Germinal center (tissue), 1 donor: Measurements from ENCODE around the gene ELOB.
A peak's percentile ranks its signal among the peaks of the same experiment; 100 is the strongest.

ENCODE experiments used
- DNase-seq: peaks from one replicate; pipeline ENCODE4 v3.0.0; 2012; ENCODE audit warnings: mixed read lengths, low spot score

The ELOB gene

GRCh38 chr16:2783581-2784357, 6.7 kb upstream of the ELOB start:
- no peak for DNase-seq

GRCh38 chr16:2782583-2783351, 5.7 kb upstream of the ELOB start:
- no peak for DNase-seq

GRCh38 chr16:2779978-2780898, 3.2 kb upstream of the ELOB start:
- DNase-seq: no peak

GRCh38 chr16:2779151-2779920, 2.3 kb upstream of the ELOB start:
- DNase-seq: no peak

- DNase-seq: no peak
These were observed 1.5 kb upstream of the ELOB start for GRCh38 chr16:2778630-2778958.

- DNase-seq: peak; percentile 36
These were observed 986 bp upstream of the ELOB start for GRCh38 chr16:2777903-2778629.

- peak; percentile 45 for DNase-seq
These were observed 460 bp downstream of the ELOB start for GRCh38 chr16:2776500-2777139.

- DNase-seq: no peak
These were observed 1.1 kb downstream of the ELOB start for GRCh38 chr16:2775765-2776499.

- DNase-seq: no peak
These were observed 1.9 kb downstream of the ELOB start for GRCh38 chr16:2775131-2775716.

GRCh38 chr16:2774161-2774891, 2.8 kb downstream of the ELOB start:
- no peak for DNase-seq

- no peak for DNase-seq
These were observed 3.7 kb downstream of the ELOB start for GRCh38 chr16:2773188-2773968.

- DNase-seq: no peak
These were observed 5.3 kb downstream of the ELOB start for GRCh38 chr16:2771496-2772402.

- DNase-seq: no peak
These were observed 6.8 kb downstream of the ELOB start for GRCh38 chr16:2770057-2770951.

- DNase-seq: no peak
These were observed 7.4 kb downstream of the ELOB start for GRCh38 chr16:2769675-2770056.

GRCh38 chr16:2769100-2769529, 8.0 kb downstream of the ELOB start:
- DNase-seq: no peak
